ENCODE results near the gene COL18A1.

- TF ChIP-seq CTCF (IDR thresholded peaks at IDR 0.05) (no peak), POLR2A (IDR thresholded peaks at IDR 0.05) (no peak)
Observed at GRCh38 chr21:45432575-45433255, 27.8 kb downstream of the COL18A1 start.
